CD4-positive, alpha-beta T cell treated with Interleukin-1 beta for 1 hour (primary cell): Measurements from ENCODE around the gene GOLGA8N.

Source experiments
- DNase-seq, 2 donors: peaks; one replicate each; pipeline ENCODE4 v3.0.0-alpha.2; 2020 to 2022

GOLGA8N gene

GRCh38 chr15:32652178-32652577 is 58.9 kb downstream of the GOLGA8N start:
- no peak for DNase-seq

- DNase-seq: no peak
Observed at GRCh38 chr15:32656091-32656490, 62.8 kb downstream of the GOLGA8N start.

DNA sequence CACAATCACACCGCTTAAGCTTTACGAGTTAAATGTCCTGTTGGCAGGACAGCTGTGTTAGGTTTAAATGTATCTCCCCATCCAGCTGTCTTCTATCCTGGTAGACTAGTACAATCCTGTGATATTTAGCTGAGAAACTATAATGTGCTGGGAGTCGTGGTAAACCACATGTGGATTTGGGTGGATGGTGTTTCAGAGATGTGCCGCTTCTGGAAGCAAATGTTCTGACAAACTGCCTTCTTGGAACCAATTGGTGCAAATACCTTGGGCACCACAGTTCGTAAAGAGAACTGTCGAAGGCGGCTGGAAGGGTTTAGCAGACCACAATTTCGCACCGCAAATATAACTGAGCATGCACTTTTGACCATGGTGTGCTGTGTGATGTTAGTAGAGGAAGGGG is 63.2 kb downstream of the GOLGA8N start:
- no peak for DNase-seq
